Duodenal mucosa (tissue), 2 donors: Measurements from ENCODE around the gene SIK1.
"Not testable (repeated sequence)": the region's sequence is repeated elsewhere in the genome, so short reads cannot be mapped to it uniquely, and the experiment has no call there.

ENCODE experiments used
- H3K27ac ChIP-seq: one replicate; pipeline ENCODE4 v1.7.0; 2013; ENCODE audit warnings: low read depth, low read length
- H3K27me3 ChIP-seq, 2 donors: one replicate each; pipeline ENCODE4 v1.7.0; 2013; ENCODE audit warnings: low read length in 2 of 2, control low read depth in 1 of 2; ENCODE audit not compliant: insufficient read depth in 2 of 2, control insufficient read depth in 1 of 2
- H3K36me3 ChIP-seq, 2 donors: one replicate each; pipeline ENCODE4 v1.7.0; 2013; ENCODE audit warnings: low read length in 2 of 2, control low read depth in 1 of 2; ENCODE audit not compliant: insufficient read depth in 2 of 2, control insufficient read depth in 1 of 2
- H3K4me1 ChIP-seq, 2 donors: one replicate each; pipeline ENCODE4 v1.7.0; 2013; ENCODE audit warnings: low read length in 2 of 2, control low read depth in 1 of 2; ENCODE audit not compliant: insufficient read depth in 2 of 2, control insufficient read depth in 1 of 2
- H3K4me3 ChIP-seq, 2 donors: one replicate each; pipeline ENCODE4 v1.7.0; 2013; ENCODE audit warnings: low read length in 2 of 2, low read depth in 1 of 2
- H3K9ac ChIP-seq, 2 donors: one replicate each; pipeline ENCODE4 v1.7.0; 2013; ENCODE audit warnings: low read length in 2 of 2, low read depth in 1 of 2
- H3K9me3 ChIP-seq, 2 donors: one replicate each; pipeline ENCODE4 v1.7.0; 2013; ENCODE audit warnings: low read length in 2 of 2, control low read depth in 1 of 2; ENCODE audit not compliant: control insufficient read depth in 1 of 2

The SIK1 gene

DNA sequence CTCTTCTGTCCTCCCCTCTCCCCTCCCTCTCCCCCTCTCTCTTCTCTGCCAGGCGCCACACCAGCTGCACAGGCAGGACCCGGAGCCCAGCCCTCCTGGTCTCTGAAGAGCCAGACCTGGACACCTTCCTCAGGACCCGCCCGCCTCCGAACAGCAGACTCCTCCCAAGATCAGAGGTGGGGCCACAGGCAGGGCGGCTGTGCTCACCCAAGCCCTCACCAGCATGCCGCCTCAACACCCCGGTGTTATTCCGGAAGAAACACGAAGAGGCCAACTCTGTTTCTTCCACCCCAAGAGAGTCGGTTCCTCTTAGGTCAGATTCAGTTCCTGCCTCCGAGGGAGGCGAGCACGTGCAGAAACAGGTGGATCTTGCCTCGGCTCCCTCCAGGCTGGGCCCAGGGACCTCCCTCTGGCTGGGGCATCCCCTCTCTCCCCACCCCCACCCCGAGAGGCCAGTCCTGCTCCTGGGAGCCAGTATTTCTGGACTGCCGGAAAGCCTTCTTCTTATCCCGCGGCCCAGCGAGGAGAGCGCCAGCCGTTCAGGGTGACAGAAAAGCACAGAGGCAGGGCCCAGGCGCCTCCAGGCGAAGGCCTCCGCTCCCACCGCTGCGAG, 16.4 kb downstream of the SIK1 start:
- H3K27ac ChIP-seq, H3K4me3 ChIP-seq, H3K9ac ChIP-seq, H3K9me3 ChIP-seq, H3K36me3 ChIP-seq, H3K4me1 ChIP-seq, H3K27me3 ChIP-seq: not testable (repeated sequence)

DNA sequence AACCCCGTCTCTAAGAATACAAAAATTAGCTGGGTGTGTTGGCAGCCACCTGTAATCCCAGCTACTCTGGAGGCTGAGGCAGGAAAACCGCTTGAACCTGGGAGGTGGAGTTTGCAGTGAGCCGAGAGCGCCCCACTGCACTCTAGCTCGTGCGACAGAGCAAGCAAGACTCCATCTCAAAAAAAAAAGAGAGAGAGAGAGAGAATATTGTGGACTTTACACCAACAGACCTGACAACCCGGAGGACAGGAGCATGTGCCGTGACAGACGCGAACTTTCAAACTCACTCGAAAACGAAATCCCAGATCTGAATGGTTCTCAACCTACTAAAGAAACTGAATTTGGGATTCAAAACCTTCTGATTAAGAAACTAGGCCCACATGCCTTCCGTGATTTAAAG, 19.8 kb downstream of the SIK1 start:
- H3K27me3 ChIP-seq, H3K27ac ChIP-seq, H3K9ac ChIP-seq, H3K9me3 ChIP-seq, H3K4me1 ChIP-seq, H3K36me3 ChIP-seq, H3K4me3 ChIP-seq: not testable (repeated sequence)

DNA sequence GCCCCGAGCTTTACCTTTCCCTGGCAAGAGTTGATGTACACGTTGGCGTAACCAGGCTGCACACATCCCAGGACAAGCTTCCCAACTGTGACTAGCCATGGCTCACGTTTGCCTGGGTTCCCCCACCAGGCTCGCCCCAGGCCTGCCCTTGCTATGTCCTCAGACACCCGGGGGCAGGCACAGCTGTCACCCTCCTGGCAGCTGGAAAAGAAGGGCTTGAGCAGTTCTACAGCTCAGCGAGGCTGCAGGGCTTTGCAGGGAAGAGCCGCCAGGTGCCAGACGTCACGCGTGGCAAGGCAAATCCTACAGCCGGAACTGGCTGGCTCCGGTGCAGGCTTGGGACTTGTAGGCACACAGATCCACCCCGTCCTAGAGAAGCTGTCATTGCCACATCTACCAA, 22.5 kb downstream of the SIK1 start:
- H3K36me3 ChIP-seq, H3K9me3 ChIP-seq, H3K27ac ChIP-seq, H3K4me3 ChIP-seq, H3K9ac ChIP-seq, H3K27me3 ChIP-seq, H3K4me1 ChIP-seq: not testable (repeated sequence)

DNA sequence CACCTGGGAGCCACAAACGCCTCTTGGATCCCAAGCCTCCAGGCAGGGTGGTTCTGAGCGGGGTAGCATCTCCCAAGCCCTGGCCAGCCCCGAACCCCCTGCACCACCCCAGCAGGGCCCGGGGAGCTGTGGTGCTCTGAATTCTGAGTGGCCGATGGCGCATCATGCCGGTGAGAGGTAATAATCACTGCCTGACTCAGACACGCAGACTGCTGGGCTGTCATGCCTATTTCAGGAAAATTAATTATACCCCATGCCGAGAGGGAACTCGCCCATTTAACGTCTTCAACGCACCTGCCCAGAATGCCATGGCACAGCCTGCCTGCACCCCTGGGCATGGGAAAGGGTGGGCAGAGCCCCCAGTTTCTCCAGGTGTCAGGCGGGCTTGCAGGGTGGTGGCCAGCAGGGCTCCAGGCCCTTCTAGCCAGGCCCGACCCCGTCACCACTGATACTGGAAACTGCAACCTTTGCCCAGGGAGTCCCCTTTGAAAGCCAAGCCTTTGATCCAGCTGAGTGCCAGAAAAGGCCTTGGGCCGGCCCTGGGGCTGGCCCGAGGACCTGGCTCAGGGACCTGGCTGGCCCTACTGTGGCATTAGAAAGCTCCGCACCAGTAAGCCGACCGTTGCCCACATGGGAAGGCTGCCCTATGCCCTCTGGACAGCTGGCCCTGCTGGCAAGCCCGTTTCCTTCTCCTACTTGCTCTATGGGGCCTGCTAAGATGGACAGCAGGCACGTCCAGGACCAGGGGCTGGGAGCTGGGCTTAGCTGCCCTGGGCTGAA, 23.1 kb downstream of the SIK1 start:
- H3K4me1 ChIP-seq, H3K27me3 ChIP-seq, H3K4me3 ChIP-seq, H3K36me3 ChIP-seq, H3K9me3 ChIP-seq, H3K27ac ChIP-seq, H3K9ac ChIP-seq: not testable (repeated sequence)

DNA sequence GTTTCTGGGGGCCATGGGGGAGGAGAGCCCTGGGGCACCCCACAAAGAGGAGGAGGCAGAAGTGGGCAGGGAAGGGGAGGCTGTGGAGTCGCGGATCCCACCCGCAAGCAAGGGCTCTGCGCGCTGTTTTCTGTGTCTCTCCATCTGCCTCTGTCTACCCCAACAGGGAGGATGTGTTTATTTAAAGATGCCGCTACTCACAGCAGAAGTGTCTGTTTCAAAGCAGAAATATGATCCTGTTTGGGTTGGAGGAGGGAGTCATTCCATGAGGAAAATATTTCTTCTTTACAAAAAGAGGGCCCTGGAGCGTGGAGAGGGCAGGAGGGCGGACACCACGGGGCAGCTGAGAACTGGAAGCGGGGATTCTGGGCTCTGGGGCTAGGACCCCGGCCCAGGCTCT, 25.8 kb downstream of the SIK1 start:
- H3K27ac ChIP-seq, H3K4me3 ChIP-seq, H3K4me1 ChIP-seq, H3K36me3 ChIP-seq, H3K27me3 ChIP-seq, H3K9ac ChIP-seq, H3K9me3 ChIP-seq: not testable (repeated sequence)

DNA sequence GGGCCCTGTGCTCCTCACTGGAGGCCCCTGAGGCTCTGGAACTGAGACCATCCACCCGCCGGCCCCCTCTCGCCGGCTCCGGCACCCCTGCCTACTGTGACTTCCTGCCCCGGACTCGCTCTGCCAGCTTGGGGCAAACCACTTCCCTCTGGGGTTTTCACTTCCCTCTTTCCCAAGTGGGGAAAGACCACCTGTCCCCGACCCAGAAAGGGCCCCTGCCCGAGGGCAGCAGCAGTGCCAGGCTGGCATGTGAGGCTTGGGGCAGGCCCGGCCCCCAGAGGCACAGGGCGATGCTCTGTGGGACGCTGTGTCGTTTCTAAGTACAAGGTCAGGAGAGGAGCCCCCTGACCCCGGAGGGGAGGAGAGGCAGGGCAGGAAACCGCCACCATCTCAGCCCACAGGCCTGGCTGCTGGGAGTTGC, 27.3 kb downstream of the SIK1 start:
- not testable (repeated sequence) for H3K27me3 ChIP-seq, H3K36me3 ChIP-seq, H3K9me3 ChIP-seq, H3K9ac ChIP-seq, H3K27ac ChIP-seq, H3K4me3 ChIP-seq, H3K4me1 ChIP-seq

DNA sequence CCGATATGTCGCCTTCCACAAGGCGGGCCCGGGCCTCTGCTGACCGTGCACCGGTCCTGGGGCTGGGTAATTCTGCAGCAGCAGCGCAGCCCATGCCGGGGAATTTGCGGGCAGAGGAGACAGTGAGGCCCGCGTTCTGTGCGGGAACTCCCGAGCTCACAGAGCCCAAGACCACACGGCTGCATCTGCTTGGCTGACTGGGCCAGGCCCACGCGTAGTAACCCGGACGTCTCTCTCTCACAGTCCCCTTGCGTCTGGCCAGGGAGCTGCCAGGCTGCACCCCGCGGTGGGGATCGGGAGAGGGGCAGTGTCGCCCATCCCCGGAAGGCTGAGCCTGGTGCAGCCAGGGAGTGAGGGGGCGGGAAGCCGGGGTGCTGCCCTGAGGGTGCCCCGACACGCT, 27.8 kb downstream of the SIK1 start:
- H3K9ac ChIP-seq, H3K4me3 ChIP-seq: not testable (repeated sequence)

DNA sequence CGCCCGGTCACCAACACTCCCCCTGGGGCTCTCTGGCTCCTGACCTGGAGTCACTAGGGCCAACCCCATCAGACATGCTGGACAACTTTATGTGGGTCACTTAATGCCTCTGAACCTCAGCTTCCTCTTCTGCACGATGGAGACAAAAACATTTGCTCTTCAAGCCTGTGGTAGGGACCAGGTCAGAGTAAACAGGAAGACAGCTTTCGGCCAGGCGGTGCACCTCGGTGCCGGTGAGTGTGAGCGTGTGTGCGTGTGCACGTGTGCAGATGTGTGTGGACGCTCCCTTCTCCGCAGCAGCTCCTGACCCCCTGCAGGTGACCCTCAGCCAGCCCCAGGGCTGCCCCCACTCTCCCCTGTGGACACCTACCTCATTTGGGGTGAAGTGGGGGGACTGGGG, 28.4 kb downstream of the SIK1 start:
- not testable (repeated sequence) for H3K4me3 ChIP-seq, H3K27me3 ChIP-seq, H3K4me1 ChIP-seq, H3K36me3 ChIP-seq, H3K9me3 ChIP-seq, H3K9ac ChIP-seq, H3K27ac ChIP-seq

More for the DNA sequence above, 27.8 kb downstream of the SIK1 start:
- not testable (repeated sequence) for H3K27me3 ChIP-seq, H3K9me3 ChIP-seq, H3K36me3 ChIP-seq, H3K27ac ChIP-seq, H3K4me1 ChIP-seq

DNA sequence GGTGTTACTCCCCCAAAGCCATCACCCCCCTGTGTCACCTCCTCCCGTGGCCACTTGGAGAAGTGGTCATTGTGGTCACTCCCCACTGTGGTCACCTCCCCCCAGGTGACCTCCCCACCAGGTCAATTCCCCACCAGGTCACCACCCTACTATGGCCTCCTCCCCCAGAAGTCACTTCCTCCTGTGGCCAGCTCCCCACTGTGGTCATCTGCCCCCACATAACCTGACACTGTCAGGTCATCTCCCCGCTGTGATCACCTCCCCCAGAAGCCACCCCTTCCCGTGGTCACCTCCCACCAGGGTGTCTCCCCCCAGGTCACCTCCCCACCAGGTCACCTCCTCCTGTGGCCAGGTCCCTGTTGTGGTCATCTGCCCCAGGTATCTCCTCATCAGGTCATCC, 28.9 kb downstream of the SIK1 start:
- H3K27ac ChIP-seq, H3K36me3 ChIP-seq, H3K4me1 ChIP-seq, H3K9me3 ChIP-seq, H3K9ac ChIP-seq, H3K4me3 ChIP-seq, H3K27me3 ChIP-seq: not testable (repeated sequence)

DNA sequence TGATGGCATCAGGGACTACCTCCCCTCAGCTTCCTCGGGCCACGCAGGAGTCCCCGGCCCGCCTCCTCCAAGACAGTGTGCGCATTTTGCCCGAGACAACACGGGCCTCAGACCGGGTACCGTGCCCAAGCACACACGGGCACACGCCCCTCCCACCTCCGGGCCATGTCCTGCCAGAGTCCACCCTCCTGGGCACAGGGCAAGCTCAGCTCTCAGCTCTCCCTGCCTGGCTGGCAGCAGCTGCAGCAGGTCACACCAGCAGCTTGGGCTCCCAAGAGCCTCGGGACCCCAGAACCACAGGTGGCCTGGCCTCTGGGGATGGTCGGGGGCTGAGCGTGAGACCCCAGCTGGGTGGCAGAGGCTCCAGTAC, 29.5 kb downstream of the SIK1 start:
- H3K4me1 ChIP-seq, H3K27me3 ChIP-seq, H3K9me3 ChIP-seq, H3K27ac ChIP-seq, H3K9ac ChIP-seq, H3K36me3 ChIP-seq, H3K4me3 ChIP-seq: not testable (repeated sequence)
